ENCODE data around the gene VPS8.

Gene VPS8

DNA sequence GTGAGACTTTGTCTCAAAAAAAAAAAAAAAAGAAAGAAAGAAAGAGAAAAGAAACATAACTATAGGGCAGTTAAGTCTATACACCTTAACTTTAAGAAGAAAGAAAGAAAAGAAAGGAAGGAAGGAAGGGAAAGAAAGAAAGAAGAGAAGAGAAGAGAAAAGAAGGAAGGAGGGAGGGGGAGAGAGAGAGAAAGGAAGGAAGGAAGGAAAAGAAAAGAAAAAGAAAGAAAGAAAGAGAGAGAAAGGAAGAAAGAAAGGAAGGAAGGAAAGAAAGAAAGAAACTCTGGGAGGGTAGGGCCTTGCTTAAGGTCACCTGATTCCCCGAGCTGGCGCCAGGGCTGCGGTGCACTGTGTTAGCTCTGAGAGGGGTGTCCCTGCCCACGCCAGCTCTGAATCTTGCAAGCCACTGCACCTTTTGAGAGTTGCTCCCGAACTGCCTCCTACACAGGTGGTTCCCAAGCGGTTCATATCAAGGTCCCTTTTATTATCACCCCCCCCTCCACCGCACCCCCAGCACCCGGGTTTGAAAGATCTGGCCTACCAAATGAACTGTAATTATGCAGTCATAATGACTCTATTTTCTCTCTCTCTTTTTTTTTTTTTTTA is 39.2 kb upstream of the VPS8 start:
- no peak for DNase-seq (ENCODE audit: extremely low read depth, insufficient read length)
- no peak for TF ChIP-seq CTCF (IDR thresholded peaks at IDR 0.05; ENCODE audit: insufficient read depth, low read length, poor library complexity, severe bottlenecking)
- Histone ChIP-seq H3K36me3 (ENCODE audit: control insufficient read depth, insufficient read depth, low read length) (no peaks in the 10 kb centered on the region), H3K4me3 (replicated peaks; ENCODE audit: low read depth, low read length) (no peak overlapping the region), H3K27me3 (replicated peaks; ENCODE audit: control insufficient read depth, insufficient read depth, low read length) (no peaks in the 10 kb centered on the region; the same call in none of the 2 replicates)

- Histone ChIP-seq H3K36me3 (ENCODE audit: control insufficient read depth, insufficient read depth, low read length) (no peaks in the 10 kb centered on the region), H3K27me3 (replicated peaks; ENCODE audit: control insufficient read depth, insufficient read depth, low read length) (no peaks in the 10 kb centered on the region; the same call in none of the 2 replicates), H3K4me3 (replicated peaks; ENCODE audit: low read depth, low read length) (no peak overlapping the region)
- DNase-seq (ENCODE audit: extremely low read depth, insufficient read length), result no peak
- no peak for TF ChIP-seq CTCF (IDR thresholded peaks at IDR 0.05; ENCODE audit: insufficient read depth, low read length, poor library complexity, severe bottlenecking)
Measured at GRCh38 chr3:184773283-184774186, 38.4 kb upstream of the VPS8 start.

- no peak for TF ChIP-seq CTCF (IDR thresholded peaks at IDR 0.05; ENCODE audit: insufficient read depth, low read length, poor library complexity, severe bottlenecking)
- H3K27me3 ChIP-seq (replicated peaks; ENCODE audit: control insufficient read depth, insufficient read depth, low read length), result no peaks in the 10 kb centered on the region; the same call in none of the 2 replicates
- H3K4me3 ChIP-seq (replicated peaks; ENCODE audit: low read depth, low read length), result no peak overlapping the region
- H3K36me3 ChIP-seq (ENCODE audit: control insufficient read depth, insufficient read depth, low read length), result no peaks in the 10 kb centered on the region
- DNase-seq (ENCODE audit: extremely low read depth, insufficient read length), result no peak
Measured at GRCh38 chr3:184776916-184777315, 35.0 kb upstream of the VPS8 start.

DNA sequence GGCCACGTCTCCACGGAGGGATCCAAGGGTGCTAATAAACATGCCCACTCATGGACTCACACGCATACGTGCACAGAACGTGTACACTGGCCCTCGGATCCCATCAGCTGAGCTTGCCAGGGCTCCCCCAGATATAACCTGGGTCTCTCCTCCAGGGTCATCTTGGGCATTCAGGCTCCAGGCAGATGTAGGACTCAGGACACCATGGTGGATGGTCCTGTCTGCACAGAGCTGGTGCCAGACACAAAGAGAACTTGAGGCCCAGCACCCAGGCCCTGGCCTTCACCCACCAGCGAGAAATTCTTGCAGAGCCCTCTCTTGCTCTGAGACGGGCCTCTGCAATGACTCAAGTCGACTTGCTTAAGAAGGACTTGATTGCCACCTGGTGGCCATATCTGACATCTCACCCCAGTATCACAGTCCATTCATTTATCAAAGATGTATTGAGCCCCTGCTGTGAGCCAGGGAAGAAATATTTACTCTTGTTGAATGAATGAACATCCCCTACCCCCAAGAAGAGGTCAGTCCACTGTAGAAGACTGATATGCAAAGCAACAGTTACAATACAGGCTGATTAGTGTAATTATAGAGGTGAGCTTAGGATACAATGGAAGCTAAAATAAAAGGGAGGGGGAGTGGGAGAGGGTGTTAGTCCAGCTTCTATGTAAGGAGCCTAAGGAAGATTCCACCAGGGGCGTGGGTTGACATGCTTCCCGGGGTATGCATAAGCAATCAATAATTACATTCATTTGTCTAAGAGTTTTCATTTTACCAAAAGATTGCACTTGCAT is 34.2 kb upstream of the VPS8 start:
- peak; percentile 60 for DNase-seq (ENCODE audit: extremely low read depth, insufficient read length)
- no peaks in the 10 kb centered on the region for H3K36me3 ChIP-seq (ENCODE audit: control insufficient read depth, insufficient read depth, low read length)
- H3K27me3 ChIP-seq (replicated peaks; ENCODE audit: control insufficient read depth, insufficient read depth, low read length), result no peaks in the 10 kb centered on the region; the same call in none of the 2 replicates
- H3K4me3 ChIP-seq (replicated peaks; ENCODE audit: low read depth, low read length), result no peak overlapping the region
- TF ChIP-seq CTCF (IDR thresholded peaks at IDR 0.05; ENCODE audit: insufficient read depth, low read length, poor library complexity, severe bottlenecking), result peak; percentile 63

DNA sequence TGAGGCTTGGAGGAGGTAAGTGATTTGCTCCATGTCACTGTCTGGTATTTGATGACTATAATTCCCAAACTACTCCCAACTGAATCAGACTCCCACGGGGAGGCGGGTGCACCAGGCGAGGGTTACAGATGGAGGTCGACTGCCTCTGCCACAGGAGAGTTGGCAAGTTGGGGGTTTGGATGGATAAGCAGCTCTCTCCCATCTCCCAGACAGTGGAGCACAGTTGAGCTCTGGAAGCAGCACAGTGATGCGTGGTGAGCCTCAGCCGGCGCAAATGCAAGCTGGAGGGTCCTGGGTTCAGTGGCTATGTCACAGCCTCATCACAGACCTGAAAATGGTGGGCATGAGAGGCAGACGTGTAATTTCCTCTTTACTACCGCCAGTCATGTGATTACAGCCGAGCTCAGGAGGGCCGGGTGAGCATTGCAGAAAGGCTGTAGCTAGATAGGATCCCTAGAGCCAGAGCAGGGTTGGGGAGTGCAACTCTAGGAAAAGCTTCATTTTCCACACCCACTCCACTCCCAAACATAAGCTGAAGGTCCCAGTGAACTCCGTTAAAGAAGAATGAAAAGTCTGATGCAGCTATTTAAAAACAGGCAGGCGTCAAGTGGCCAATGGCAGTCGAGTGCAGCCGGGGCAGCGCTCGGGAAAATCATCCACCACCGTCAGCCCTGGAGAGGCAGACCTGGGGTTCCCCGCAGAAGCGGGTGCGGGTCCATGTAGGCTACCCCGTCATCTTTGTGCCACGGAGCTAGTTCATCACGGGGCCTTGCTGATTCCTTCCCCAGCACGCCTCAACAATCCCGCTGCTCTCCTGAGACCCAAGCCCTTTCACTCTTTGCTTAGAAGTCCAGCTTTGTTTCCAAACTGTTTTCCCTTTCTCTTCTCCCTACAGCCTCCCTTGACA is 33.3 kb upstream of the VPS8 start:
- no peak overlapping the region for H3K4me3 ChIP-seq (replicated peaks; ENCODE audit: low read depth, low read length)
- no peaks in the 10 kb centered on the region for H3K36me3 ChIP-seq (ENCODE audit: control insufficient read depth, insufficient read depth, low read length)
- no peak for DNase-seq (ENCODE audit: extremely low read depth, insufficient read length)
- H3K27me3 ChIP-seq (replicated peaks; ENCODE audit: control insufficient read depth, insufficient read depth, low read length), result no peaks in the 10 kb centered on the region; the same call in 1 of the 2 replicates
- TF ChIP-seq CTCF (IDR thresholded peaks at IDR 0.05; ENCODE audit: insufficient read depth, low read length, poor library complexity, severe bottlenecking), result no peak
